B cell (primary cell): Measurements from ENCODE around the gene AHDC1. TPM values are rescaled to one million over a fixed set of nuclear protein-coding genes. Genes with fewer than 3 reads are reported as not detected.

ENCODE experiments used
- ATAC-seq: fragments of 200-7000 bp; cut with Tn5 transposase; one replicate; pipeline ENCODE4 v1.10.0; 2021; ENCODE audit warnings: low read depth, mild to moderate bottlenecking, moderate number of reproducible peaks, moderate library complexity
- CTCF ChIA-PET: fragments of 350-600 bp; sonication (Branson Sonifier 250); formaldehyde crosslinking; loops from one replicate; lab custom pipeline; 2021; ENCODE audit warnings: antibody characterized with exemption, inconsistent platforms; lab: Charles Lee
- POLR2A ChIA-PET: fragments of 350-600 bp; sonication (Branson Sonifier 250); formaldehyde crosslinking; loops from one replicate; lab custom pipeline; 2021; ENCODE audit warnings: antibody characterized with exemption; lab: Charles Lee
- DNase-seq: peaks from one replicate; pipeline ENCODE4 v3.0.0; 2013
- H2AFZ ChIP-seq: 2 replicates; pipeline ENCODE4 v1.6.1; 2012; ENCODE audit warnings: mild to moderate bottlenecking, low read depth, low read length; ENCODE audit not compliant: insufficient read depth, poor library complexity, severe bottlenecking
- H3K27ac ChIP-seq, 2 donors: 1 replicate in 1 of 2; 2 replicates in 1 of 2; pipeline ENCODE4 v1.5.1; 2012 to 2013; ENCODE audit warnings: low read length in 2 of 2, mild to moderate bottlenecking in 2 of 2, moderate library complexity in 1 of 2
- H3K27me3 ChIP-seq, 4 experiments: fragments of 200-600 bp in 1 of 4; sonication (generic) in 1 of 4; replicated peaks in 1 of 4; 1 replicate in 2 of 4; 2 replicates in 2 of 4; pipeline versions ENCODE4 v1.6.1 to v1.7.0; 2013 to 2016; ENCODE audit warnings: low read length in 3 of 4, mild to moderate bottlenecking in 2 of 4, mixed read lengths in 1 of 4, moderate library complexity in 1 of 4; ENCODE audit not compliant: insufficient read depth in 4 of 4, control insufficient read depth in 3 of 4; ENCODE audit errors: control extremely low read depth in 1 of 4
- H3K36me3 ChIP-seq, 2 experiments: replicated peaks in 1 of 2; 1 replicate in 1 of 2; 2 replicates in 1 of 2; pipeline versions ENCODE4 v1.6.1 to v1.7.1; 2013; ENCODE audit warnings: low read length in 1 of 2; ENCODE audit not compliant: insufficient read depth in 2 of 2, control insufficient read depth in 1 of 2; ENCODE audit errors: control extremely low read depth in 1 of 2, extremely low read depth in 1 of 2
- H3K4me1 ChIP-seq, 2 donors: fragments of 200-600 bp in 1 of 2; sonication (generic) in 1 of 2; 1 replicate in 1 of 2; 2 replicates in 1 of 2; pipeline versions ENCODE4 v1.5.1 to v1.6.1; 2013 to 2017; ENCODE audit warnings: low read length in 2 of 2; ENCODE audit not compliant: control insufficient read depth in 2 of 2, insufficient read depth in 2 of 2
- H3K4me2 ChIP-seq: replicated peaks from 2 replicates; pipeline ENCODE3; 2012; ENCODE audit warnings: mild to moderate bottlenecking, low read depth, low read length; ENCODE audit not compliant: poor library complexity, severe bottlenecking
- H3K4me3 ChIP-seq, 5 experiments: fragments of 200-600 bp in 1 of 5; sonication (generic) in 1 of 5; 1 replicate in 3 of 5; 2 replicates in 2 of 5; pipeline versions ENCODE4 v1.5.1 to v1.7.0; 2011 to 2016; ENCODE audit warnings: low read length in 4 of 5, mild to moderate bottlenecking in 4 of 5, low read depth in 2 of 5, control low read depth in 1 of 5, moderate library complexity in 1 of 5; ENCODE audit not compliant: insufficient read depth in 1 of 5; ENCODE audit errors: control extremely low read depth in 1 of 5, extremely low read depth in 1 of 5
- H3K79me2 ChIP-seq: fragments of 200-600 bp; sonication (generic); one replicate; pipeline ENCODE4 v1.6.0; 2016; ENCODE audit warnings: low read length; ENCODE audit not compliant: control insufficient read depth, insufficient read depth
- H3K9ac ChIP-seq: fragments of 200-600 bp; sonication (generic); 2 replicates; pipeline ENCODE4 v1.6.1; 2017; ENCODE audit warnings: mild to moderate bottlenecking, low read length, moderate library complexity
- H3K9me3 ChIP-seq, 3 donors: one replicate each; pipeline versions ENCODE4 v1.6.1 to v1.7.1; 2013; ENCODE audit warnings: low read length in 2 of 3; ENCODE audit not compliant: control insufficient read depth in 2 of 3, insufficient read depth in 1 of 3; ENCODE audit errors: control extremely low read depth in 1 of 3
- H4K20me1 ChIP-seq: 2 replicates; pipeline ENCODE4 v1.6.0; 2012; ENCODE audit warnings: mild to moderate bottlenecking, low read length; ENCODE audit not compliant: insufficient read depth, control insufficient read depth, poor library complexity, severe bottlenecking
- H3K27ac Mint-ChIP-seq: one replicate; pipeline ENCODE4 v1.8.0; 2021; ENCODE audit warnings: mixed read lengths
- H3K27me3 Mint-ChIP-seq: one replicate; pipeline ENCODE4 v1.8.0; 2021; ENCODE audit warnings: mixed read lengths
- H3K4me1 Mint-ChIP-seq: one replicate; pipeline ENCODE4 v1.8.0; 2021; ENCODE audit warnings: mixed read lengths
- H3K4me3 Mint-ChIP-seq: one replicate; pipeline ENCODE4 v1.8.0; 2021; ENCODE audit warnings: mixed read lengths
- H3K9me3 Mint-ChIP-seq: one replicate; pipeline ENCODE4 v1.8.0; 2022; ENCODE audit warnings: mixed read lengths; ENCODE audit not compliant: insufficient read depth
- EZH2 ChIP-seq: IDR thresholded peaks from 2 replicates; pipeline ENCODE4 v1.6.1; 2012; ENCODE audit warnings: borderline replicate concordance, low read depth, mild to moderate bottlenecking, moderate library complexity, low read length; ENCODE audit not compliant: insufficient read depth, poor library complexity, severe bottlenecking
- WGBS: methylation state at CpG from one replicate; pipeline ENCODE4 v1.1.5; 2013; ENCODE audit warnings: missing lambda C conversion rate; ENCODE audit not compliant: insufficient coverage; 5-methylcytosine and 5-hydroxymethylcytosine counted together
- intact Hi-C: fragments of 100-400 bp; cut with micrococcal nuclease; formaldehyde crosslinking; loops from one replicate; pipeline ENCODE4 v1.10.0; 2022
- polyA plus RNA-seq: library from polyadenylated mRNA; depleted of rRNA; stranded (reverse); fragments of >200 nt; gene quantifications from 2 replicates; pipeline ENCODE4 v1.2.3, GENCODE V29; 2012
- total RNA-seq, 2 donors: library from RNA; stranded (reverse); fragments of 120-200 nt in 1 of 2; gene quantifications; 1 replicate in 1 of 2; 2 replicates in 1 of 2; pipeline versions ENCODE4 v1.2.3 to v1.2.4, GENCODE V29; 2013 to 2022
- TF ChIP-seq, protein P1 (sequence below): fragments of 200-600 bp; IDR thresholded peaks from one replicate; pipeline ENCODE4 v1.8.0; 2022; ENCODE audit warnings: antibody characterized with exemption, mild to moderate bottlenecking

The AHDC1 gene
- total and polyA plus RNA-seq, 2 donors (not counting 1 experiment from before 2014, with no cell fraction given), result 6.2 to 32.0 TPM

DNA sequence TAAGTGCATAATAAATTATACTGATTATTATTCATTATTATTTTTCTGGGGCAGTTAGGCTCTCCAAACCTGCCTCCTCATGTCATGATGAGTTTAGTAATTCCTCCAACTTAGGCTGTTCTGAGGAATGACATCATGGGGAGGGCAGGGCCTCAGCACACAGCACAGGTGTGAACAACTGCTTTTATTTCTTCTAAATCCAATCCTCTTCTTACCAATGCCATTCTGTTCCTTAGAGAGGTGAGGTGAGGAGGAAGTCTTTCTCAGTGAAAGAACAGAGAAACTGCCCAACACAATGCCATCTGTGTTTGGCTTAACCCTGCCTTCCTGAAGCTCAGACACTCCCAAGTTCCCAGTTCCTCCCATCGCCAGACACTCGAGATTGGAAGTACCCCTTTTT, 68.6 kb downstream of the AHDC1 start:
- H3K9ac ChIP-seq, result no peak overlapping the region
- no peaks in the 10 kb centered on the region for H3K27me3 ChIP-seq

DNA sequence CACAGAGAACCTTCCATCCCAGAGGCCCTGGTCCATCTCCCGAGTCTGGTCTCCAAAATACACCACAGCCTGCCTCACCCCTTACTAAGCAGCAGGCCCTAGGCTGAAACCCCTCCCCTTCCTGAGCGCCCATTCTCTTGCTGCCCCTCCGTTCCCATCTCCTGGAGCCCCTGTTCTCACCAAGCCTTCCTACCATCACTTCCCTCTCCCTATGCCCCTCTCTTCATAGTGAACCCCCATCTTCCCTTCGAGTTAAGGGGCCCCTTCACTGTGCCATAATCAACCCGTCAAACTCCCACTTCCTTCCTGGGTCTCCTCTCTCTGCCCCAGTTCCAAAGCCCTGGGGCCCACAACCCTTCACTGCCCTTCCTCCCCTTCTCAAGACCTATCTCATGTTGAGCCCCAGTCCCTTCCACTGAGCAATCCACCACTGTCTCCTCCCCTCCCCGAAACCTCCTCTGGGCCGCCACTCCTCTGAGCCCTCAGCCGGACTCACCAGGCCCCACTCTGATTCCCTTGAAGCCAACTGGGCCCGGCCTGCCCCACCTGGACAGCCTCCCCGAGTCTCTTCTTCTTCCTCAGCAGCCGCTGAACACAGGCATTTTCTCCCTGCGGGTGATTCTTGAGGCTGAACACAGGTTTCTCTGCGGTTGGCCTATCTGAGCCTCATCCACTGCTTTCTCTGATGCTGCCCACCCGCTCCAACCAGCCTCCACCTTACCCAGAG, 71.8 kb downstream of the AHDC1 start:
- TF ChIP-seq, protein P1, sequence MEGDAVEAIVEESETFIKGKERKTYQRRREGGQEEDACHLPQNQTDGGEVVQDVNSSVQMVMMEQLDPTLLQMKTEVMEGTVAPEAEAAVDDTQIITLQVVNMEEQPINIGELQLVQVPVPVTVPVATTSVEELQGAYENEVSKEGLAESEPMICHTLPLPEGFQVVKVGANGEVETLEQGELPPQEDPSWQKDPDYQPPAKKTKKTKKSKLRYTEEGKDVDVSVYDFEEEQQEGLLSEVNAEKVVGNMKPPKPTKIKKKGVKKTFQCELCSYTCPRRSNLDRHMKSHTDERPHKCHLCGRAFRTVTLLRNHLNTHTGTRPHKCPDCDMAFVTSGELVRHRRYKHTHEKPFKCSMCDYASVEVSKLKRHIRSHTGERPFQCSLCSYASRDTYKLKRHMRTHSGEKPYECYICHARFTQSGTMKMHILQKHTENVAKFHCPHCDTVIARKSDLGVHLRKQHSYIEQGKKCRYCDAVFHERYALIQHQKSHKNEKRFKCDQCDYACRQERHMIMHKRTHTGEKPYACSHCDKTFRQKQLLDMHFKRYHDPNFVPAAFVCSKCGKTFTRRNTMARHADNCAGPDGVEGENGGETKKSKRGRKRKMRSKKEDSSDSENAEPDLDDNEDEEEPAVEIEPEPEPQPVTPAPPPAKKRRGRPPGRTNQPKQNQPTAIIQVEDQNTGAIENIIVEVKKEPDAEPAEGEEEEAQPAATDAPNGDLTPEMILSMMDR, result no peak
- no peak for TF ChIP-seq EZH2
- H3K27ac Mint-ChIP-seq, result peak overlapping the region; percentile 32
- no peak for ATAC-seq
- Histone ChIP-seq H3K9ac (no peak overlapping the region), H2AFZ (no peak overlapping the region), H3K9me3 (no peaks in the 10 kb centered on the region), H4K20me1 (no peaks in the 10 kb centered on the region), H3K4me1 (peaks cover 14 to 18% of the 10 kb centered on the region in 2 donors), H3K27ac (no peak overlapping the region), H3K79me2 (no peaks in the 10 kb centered on the region), H3K4me2 (no peak overlapping the region), H3K36me3 (peaks cover 0 to 10% of the 10 kb centered on the region in 2 experiments), H3K27me3 (no peaks in the 10 kb centered on the region), H3K4me3 (no peak overlapping the region)
- ChIA-PET POLR2A (interaction anchor here (0.5 kb wide), 1 partner anchor 39 kb away, joined by 4 read pairs; no protein-coding TSS in a partner anchor), CTCF (interaction anchor here (1.7 kb wide), 1 partner anchor 24 kb away, joined by 8 read pairs; no protein-coding TSS in a partner anchor)
- WGBS, result 84% methylated on average over 13 of the region's 14 CpGs
- peaks cover 19% of the 10 kb centered on the region for H3K4me1 Mint-ChIP-seq
- H3K9me3 Mint-ChIP-seq, result no peaks in the 10 kb centered on the region
- intact Hi-C loops, result no loop called here
- no peaks in the 10 kb centered on the region for H3K27me3 Mint-ChIP-seq
- no peak for DNase-seq
- no peak overlapping the region for H3K4me3 Mint-ChIP-seq

More for the DNA sequence above, 68.6 kb downstream of the AHDC1 start:
- 40% methylated on average over 1 of the region's 2 CpGs for WGBS
- Histone ChIP-seq H3K4me1 (no peaks in the 10 kb centered on the region), H3K4me2 (no peak overlapping the region), H3K9me3 (no peaks in the 10 kb centered on the region), H3K79me2 (no peaks in the 10 kb centered on the region), H4K20me1 (no peaks in the 10 kb centered on the region), H3K27ac (no peak overlapping the region), H2AFZ (no peak overlapping the region), H3K36me3 (peaks cover 0 to 14% of the 10 kb centered on the region in 2 experiments), H3K4me3 (no peak overlapping the region)
- ATAC-seq, result no peak
- no peak for DNase-seq
- H3K27me3 Mint-ChIP-seq, result no peaks in the 10 kb centered on the region
- no peak overlapping the region for H3K4me3 Mint-ChIP-seq
- no peaks in the 10 kb centered on the region for H3K9me3 Mint-ChIP-seq
- no peak overlapping the region for H3K27ac Mint-ChIP-seq
- no peaks in the 10 kb centered on the region for H3K4me1 Mint-ChIP-seq
- TF ChIP-seq, protein P1, result no peak
- TF ChIP-seq EZH2, result no peak
- POLR2A ChIA-PET, result no interaction called here
- intact Hi-C loops, result no loop called here
- CTCF ChIA-PET, result no interaction called here
